ENCODE data around the gene EIF4E2. TPM values are rescaled to one million over a fixed set of nuclear protein-coding genes. Genes with fewer than 3 reads are reported as not detected.

The EIF4E2 gene
- total RNA-seq, 1 donor from 2014 or later, result 17.9 TPM

GRCh38 chr2:232586943-232587505, 36.5 kb downstream of the EIF4E2 start:
- H3K9me3 ChIP-seq, result no peaks in the 10 kb centered on the region
- H3K27ac ChIP-seq, result no peak overlapping the region
- H3K4me3 ChIP-seq, result no peak overlapping the region
- peaks cover 22% of the 10 kb centered on the region for H3K4me1 ChIP-seq
- no peak for DNase-seq (ENCODE audit: extremely low spot score in 2 of 2)
- intact Hi-C loops (cut with DNase I), result no loop called here
- TF ChIP-seq POLR2AphosphoS5 (IDR thresholded peaks at IDR 0.05; ENCODE audit: insufficient read depth in 1 of 2, low read depth in 1 of 2), result no peak
- no peak for TF ChIP-seq POLR2A (IDR thresholded peaks at IDR 0.05)
- TF ChIP-seq CTCF (IDR thresholded peaks at IDR 0.05), result no peak
- H3K27me3 ChIP-seq, result no peaks in the 10 kb centered on the region
- peaks cover 0 to 4% of the 10 kb centered on the region in 2 donors for H3K36me3 ChIP-seq

- H3K4me3 ChIP-seq, result no peak overlapping the region
- H3K4me1 ChIP-seq, result peaks cover 24% of the 10 kb centered on the region
- intact Hi-C loops (cut with DNase I), result no loop called here
- H3K27ac ChIP-seq, result no peak overlapping the region
- H3K36me3 ChIP-seq, result no peaks in the 10 kb centered on the region
- H3K9me3 ChIP-seq, result no peaks in the 10 kb centered on the region
- TF ChIP-seq POLR2AphosphoS5 (IDR thresholded peaks at IDR 0.05; ENCODE audit: insufficient read depth in 1 of 2, low read depth in 1 of 2), result no peak
- H3K27me3 ChIP-seq, result no peaks in the 10 kb centered on the region
- no peak for DNase-seq (ENCODE audit: extremely low spot score in 2 of 2)
Observed at GRCh38 chr2:232587512-232587911, 37.0 kb downstream of the EIF4E2 start.

GRCh38 chr2:232588031-232588430, 37.5 kb downstream of the EIF4E2 start:
- no peaks in the 10 kb centered on the region for H3K27me3 ChIP-seq
- no peak overlapping the region for H3K27ac ChIP-seq
- H3K4me3 ChIP-seq, result no peak overlapping the region
- H3K9me3 ChIP-seq, result no peaks in the 10 kb centered on the region
- DNase-seq (ENCODE audit: extremely low spot score in 2 of 2), result no peak
- peaks cover 28% of the 10 kb centered on the region for H3K4me1 ChIP-seq
- intact Hi-C loops (cut with DNase I), result no loop called here
- H3K36me3 ChIP-seq, result no peaks in the 10 kb centered on the region
- TF ChIP-seq CTCF (IDR thresholded peaks at IDR 0.05) (no peak), POLR2AphosphoS5 (IDR thresholded peaks at IDR 0.05; ENCODE audit: insufficient read depth in 1 of 2, low read depth in 1 of 2) (no peak), POLR2A (IDR thresholded peaks at IDR 0.05) (no peak)

GRCh38 chr2:232588680-232589585, 38.4 kb downstream of the EIF4E2 start:
- H3K4me1 ChIP-seq, result peaks cover 34% of the 10 kb centered on the region
- no peaks in the 10 kb centered on the region for H3K36me3 ChIP-seq
- no peaks in the 10 kb centered on the region for H3K9me3 ChIP-seq
- H3K4me3 ChIP-seq, result no peak overlapping the region
- no peak for DNase-seq (ENCODE audit: extremely low spot score in 2 of 2)
- no peaks in the 10 kb centered on the region for H3K27me3 ChIP-seq
- intact Hi-C loops (cut with DNase I), result no loop called here
- TF ChIP-seq POLR2AphosphoS5 (IDR thresholded peaks at IDR 0.05; ENCODE audit: insufficient read depth in 1 of 2, low read depth in 1 of 2) (peak in 1 of 2 donors; percentile 56), CTCF (IDR thresholded peaks at IDR 0.05) (no peak), POLR2A (IDR thresholded peaks at IDR 0.05) (no peak)
- H3K27ac ChIP-seq, result peak overlapping the region; percentile 64

GRCh38 chr2:232592772-232593395, 42.4 kb downstream of the EIF4E2 start:
- intact Hi-C loops (cut with DNase I), result no loop called here
- TF ChIP-seq POLR2AphosphoS5 (IDR thresholded peaks at IDR 0.05; ENCODE audit: insufficient read depth in 1 of 2, low read depth in 1 of 2) (peak in 1 of 2 donors; percentile 77), CTCF (IDR thresholded peaks at IDR 0.05) (no peak)
- no peak for DNase-seq (ENCODE audit: extremely low spot score in 2 of 2)
- Histone ChIP-seq H3K4me1 (peaks cover 30% of the 10 kb centered on the region), H3K36me3 (no peaks in the 10 kb centered on the region), H3K27ac (no peak overlapping the region), H3K9me3 (no peaks in the 10 kb centered on the region), H3K27me3 (no peaks in the 10 kb centered on the region), H3K4me3 (no peak overlapping the region)

All from vagina (tissue), 2 donors.